Epithelial cell of esophagus (primary cell): Measurements from ENCODE around the gene FNDC4.

ENCODE experiments used
- DNase-seq: peaks from one replicate; pipeline ENCODE4 v3.0.0; 2010; ENCODE audit warnings: low read depth
- H3K4me3 ChIP-seq: 2 replicates; pipeline ENCODE4 v1.5.1; 2011; ENCODE audit warnings: mild to moderate bottlenecking, low read length, control low read depth
- TF ChIP-seq, protein P1 (sequence below): IDR thresholded peaks from 2 replicates; pipeline ENCODE4 v1.5.1; 2011; ENCODE audit warnings: low read depth, mild to moderate bottlenecking, low read length, control low read depth, inconsistent platforms; ENCODE audit not compliant: insufficient read depth; ENCODE audit errors: missing control alignments

The FNDC4 gene

DNA sequence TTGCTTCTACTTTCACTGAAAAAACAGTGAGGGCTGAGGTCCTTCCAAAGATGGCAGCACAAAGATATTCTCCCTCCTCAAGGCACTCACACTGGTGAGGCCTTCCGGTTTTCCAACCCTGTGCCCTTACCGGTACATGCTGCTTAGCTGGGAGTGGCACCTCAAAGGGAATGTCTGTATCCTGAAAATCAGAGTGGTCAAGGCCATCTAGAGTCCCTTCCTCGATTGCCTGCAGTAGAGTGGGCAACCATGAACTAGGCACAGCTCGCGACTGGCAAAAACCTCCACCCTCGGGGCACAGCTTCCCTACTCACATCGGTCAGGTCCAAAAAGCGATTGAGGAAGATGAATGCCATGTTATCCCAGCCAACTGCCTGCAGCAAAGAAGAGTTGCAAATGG, 49.4 kb downstream of the FNDC4 start:
- TF ChIP-seq, protein P1, sequence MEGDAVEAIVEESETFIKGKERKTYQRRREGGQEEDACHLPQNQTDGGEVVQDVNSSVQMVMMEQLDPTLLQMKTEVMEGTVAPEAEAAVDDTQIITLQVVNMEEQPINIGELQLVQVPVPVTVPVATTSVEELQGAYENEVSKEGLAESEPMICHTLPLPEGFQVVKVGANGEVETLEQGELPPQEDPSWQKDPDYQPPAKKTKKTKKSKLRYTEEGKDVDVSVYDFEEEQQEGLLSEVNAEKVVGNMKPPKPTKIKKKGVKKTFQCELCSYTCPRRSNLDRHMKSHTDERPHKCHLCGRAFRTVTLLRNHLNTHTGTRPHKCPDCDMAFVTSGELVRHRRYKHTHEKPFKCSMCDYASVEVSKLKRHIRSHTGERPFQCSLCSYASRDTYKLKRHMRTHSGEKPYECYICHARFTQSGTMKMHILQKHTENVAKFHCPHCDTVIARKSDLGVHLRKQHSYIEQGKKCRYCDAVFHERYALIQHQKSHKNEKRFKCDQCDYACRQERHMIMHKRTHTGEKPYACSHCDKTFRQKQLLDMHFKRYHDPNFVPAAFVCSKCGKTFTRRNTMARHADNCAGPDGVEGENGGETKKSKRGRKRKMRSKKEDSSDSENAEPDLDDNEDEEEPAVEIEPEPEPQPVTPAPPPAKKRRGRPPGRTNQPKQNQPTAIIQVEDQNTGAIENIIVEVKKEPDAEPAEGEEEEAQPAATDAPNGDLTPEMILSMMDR = no peak
- DNase-seq = no peak
- no peak overlapping the region for H3K4me3 ChIP-seq

- no peak overlapping the region for H3K4me3 ChIP-seq
- TF ChIP-seq, protein P1 = no peak
- no peak for DNase-seq
Measured at GRCh38 chr2:27445155-27445554, 49.8 kb downstream of the FNDC4 start.

DNA sequence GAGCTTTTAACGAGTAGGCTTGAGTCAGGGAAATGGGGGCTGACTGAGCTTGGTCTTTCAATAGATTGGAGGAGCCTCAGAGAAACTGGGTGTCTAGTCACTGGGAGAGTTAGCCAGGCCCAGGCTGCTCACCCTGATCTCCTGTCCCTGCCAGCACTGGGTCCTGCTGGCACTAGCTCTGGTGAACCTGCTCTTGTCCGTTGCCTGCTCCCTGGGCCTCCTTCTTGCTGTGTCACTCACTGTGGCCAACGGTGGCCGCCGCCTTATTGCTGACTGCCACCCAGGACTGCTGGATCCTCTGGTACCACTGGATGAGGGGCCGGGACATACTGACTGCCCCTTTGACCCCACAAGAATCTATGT, 52.1 kb downstream of the FNDC4 start:
- TF ChIP-seq, protein P1 = no peak
- H3K4me3 ChIP-seq = peak overlapping the region; percentile 59
- peak; percentile 22 for DNase-seq

DNA sequence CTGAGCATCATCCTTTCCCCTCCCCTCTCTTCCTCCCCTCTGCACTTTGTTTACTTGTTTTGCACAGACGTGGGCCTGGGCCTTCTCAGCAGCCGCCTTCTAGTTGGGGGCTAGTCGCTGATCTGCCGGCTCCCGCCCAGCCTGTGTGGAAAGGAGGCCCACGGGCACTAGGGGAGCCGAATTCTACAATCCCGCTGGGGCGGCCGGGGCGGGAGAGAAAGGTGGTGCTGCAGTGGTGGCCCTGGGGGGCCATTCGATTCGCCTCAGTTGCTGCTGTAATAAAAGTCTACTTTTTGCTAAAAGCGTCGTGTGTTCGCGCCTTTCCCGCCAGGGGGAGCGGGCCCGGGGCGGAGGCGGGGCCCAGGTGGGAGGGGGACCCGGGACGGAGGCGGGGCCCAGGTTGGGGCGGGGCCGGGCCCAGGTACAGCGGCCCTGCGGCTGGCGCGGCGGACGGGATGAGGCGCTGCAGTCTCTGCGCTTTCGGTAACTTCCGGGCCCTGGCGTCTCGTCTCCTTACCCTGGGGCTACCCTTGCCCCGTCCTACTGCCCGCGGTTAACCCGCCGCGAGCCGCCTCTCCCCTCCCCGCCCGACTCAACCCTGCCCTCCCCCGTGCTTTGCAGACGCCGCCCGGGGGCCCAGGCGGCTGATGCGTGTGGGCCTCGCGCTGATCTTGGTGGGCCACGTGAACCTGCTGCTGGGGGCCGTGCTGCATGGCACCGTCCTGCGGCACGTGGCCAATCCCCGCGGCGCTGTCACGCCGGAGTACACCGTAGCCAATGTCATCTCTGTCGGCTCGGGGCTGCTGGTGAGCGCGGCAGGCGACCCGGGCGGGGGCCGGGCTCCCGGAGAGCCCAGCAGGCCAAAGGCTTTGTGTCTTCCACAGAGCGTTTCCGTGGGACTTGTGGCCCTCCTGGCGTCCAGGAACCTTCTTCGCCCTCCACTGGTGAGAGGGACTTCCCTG, 52.8 kb downstream of the FNDC4 start, which contains the start of gene KRTCAP3:
KRTCAP3 (plus strand) TSS at position 424 of the 962 bp plus-strand sequence; CDS start at position 456, 32 bp downstream.
- peak within 1 kb of the TSS; percentile 59 for H3K4me3 ChIP-seq
- TF ChIP-seq, protein P1 = peak; percentile 31
- DNase-seq = peak; percentile 83
